ENCODE results near the gene DCTPP1. TPM values are rescaled to one million over a fixed set of nuclear protein-coding genes. Genes with fewer than 3 reads are reported as not detected.

The DCTPP1 gene
- total and polyA plus RNA-seq, 4 donors: 13.2 to 50.9 (median 27.0) TPM

- Histone ChIP-seq H3K27me3 (ENCODE audit: control insufficient read depth in 3 of 3, insufficient read depth in 3 of 3, low read length in 2 of 3) (no peaks in the 10 kb centered on the region), H3K9ac (ENCODE audit: insufficient read depth in 1 of 2, low read length in 2 of 2) (no peak overlapping the region), H3K4me3 (no peak overlapping the region), H3K9me3 (ENCODE audit: control insufficient read depth in 4 of 4, insufficient read depth in 3 of 4, low read length in 3 of 4) (no peaks in the 10 kb centered on the region), H3K4me1 (ENCODE audit: control insufficient read depth in 5 of 5, insufficient read depth in 5 of 5, low read length in 5 of 5) (peaks cover 0 to 12% (median 3%) of the 10 kb centered on the region in 5 donors), H3K27ac (ENCODE audit: low read depth in 1 of 2, low read length in 1 of 2) (no peak overlapping the region), H3K36me3 (ENCODE audit: control insufficient read depth in 4 of 4, insufficient read depth in 4 of 4, low read length in 4 of 4) (no peaks in the 10 kb centered on the region)
- DNase-seq: peak in 2 of 3 donors; percentile 53 to 76
- TF ChIP-seq, protein P1, sequence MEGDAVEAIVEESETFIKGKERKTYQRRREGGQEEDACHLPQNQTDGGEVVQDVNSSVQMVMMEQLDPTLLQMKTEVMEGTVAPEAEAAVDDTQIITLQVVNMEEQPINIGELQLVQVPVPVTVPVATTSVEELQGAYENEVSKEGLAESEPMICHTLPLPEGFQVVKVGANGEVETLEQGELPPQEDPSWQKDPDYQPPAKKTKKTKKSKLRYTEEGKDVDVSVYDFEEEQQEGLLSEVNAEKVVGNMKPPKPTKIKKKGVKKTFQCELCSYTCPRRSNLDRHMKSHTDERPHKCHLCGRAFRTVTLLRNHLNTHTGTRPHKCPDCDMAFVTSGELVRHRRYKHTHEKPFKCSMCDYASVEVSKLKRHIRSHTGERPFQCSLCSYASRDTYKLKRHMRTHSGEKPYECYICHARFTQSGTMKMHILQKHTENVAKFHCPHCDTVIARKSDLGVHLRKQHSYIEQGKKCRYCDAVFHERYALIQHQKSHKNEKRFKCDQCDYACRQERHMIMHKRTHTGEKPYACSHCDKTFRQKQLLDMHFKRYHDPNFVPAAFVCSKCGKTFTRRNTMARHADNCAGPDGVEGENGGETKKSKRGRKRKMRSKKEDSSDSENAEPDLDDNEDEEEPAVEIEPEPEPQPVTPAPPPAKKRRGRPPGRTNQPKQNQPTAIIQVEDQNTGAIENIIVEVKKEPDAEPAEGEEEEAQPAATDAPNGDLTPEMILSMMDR (IDR thresholded peaks at IDR 0.05; ENCODE audit: control extremely low read depth, extremely low read depth): no peak
- WGBS, 2 donors: 52 to 54% methylated on average over 2 of the region's 2 CpGs
- ATAC-seq (ENCODE audit: insufficient read depth, low FRiP score): no peak
Observed at GRCh38 chr16:30383521-30383920, 46.3 kb downstream of the DCTPP1 start.

GRCh38 chr16:30382111-30382881, 47.5 kb downstream of the DCTPP1 start, which contains the start of gene SEPTIN1:
Gene SEPTIN1 (minus strand): TSS chr16:30382561. CDS start chr16:30382542, 19 bp downstream.
- H3K9me3 ChIP-seq (ENCODE audit: control insufficient read depth in 4 of 4, insufficient read depth in 3 of 4, low read length in 3 of 4): no peaks in the 10 kb centered on the region
- ATAC-seq (ENCODE audit: insufficient read depth, low FRiP score) (no peak), DNase-seq (no peak)
- H3K36me3 ChIP-seq (ENCODE audit: control insufficient read depth in 4 of 4, insufficient read depth in 4 of 4, low read length in 4 of 4): no peaks in the 10 kb centered on the region
- H3K4me3 ChIP-seq: no peak within 1 kb of the TSS
- no peaks in the 10 kb centered on the region for H3K27me3 ChIP-seq (ENCODE audit: control insufficient read depth in 3 of 3, insufficient read depth in 3 of 3, low read length in 2 of 3)
- H3K9ac ChIP-seq (ENCODE audit: insufficient read depth in 1 of 2, low read length in 2 of 2): no peak within 1 kb of the TSS
- TF ChIP-seq, protein P1 (IDR thresholded peaks at IDR 0.05; ENCODE audit: control extremely low read depth, extremely low read depth): no peak
- H3K4me1 ChIP-seq (ENCODE audit: control insufficient read depth in 5 of 5, insufficient read depth in 5 of 5, low read length in 5 of 5): peaks cover 0 to 12% (median 3%) of the 10 kb centered on the region in 5 donors
- 31 to 46% methylated on average over 12 of the region's 12 CpGs for WGBS, 2 donors
- peak within 1 kb of the TSS in 1 of 2 donors; percentile 21 for H3K27ac ChIP-seq (ENCODE audit: low read depth in 1 of 2, low read length in 1 of 2)

DNA sequence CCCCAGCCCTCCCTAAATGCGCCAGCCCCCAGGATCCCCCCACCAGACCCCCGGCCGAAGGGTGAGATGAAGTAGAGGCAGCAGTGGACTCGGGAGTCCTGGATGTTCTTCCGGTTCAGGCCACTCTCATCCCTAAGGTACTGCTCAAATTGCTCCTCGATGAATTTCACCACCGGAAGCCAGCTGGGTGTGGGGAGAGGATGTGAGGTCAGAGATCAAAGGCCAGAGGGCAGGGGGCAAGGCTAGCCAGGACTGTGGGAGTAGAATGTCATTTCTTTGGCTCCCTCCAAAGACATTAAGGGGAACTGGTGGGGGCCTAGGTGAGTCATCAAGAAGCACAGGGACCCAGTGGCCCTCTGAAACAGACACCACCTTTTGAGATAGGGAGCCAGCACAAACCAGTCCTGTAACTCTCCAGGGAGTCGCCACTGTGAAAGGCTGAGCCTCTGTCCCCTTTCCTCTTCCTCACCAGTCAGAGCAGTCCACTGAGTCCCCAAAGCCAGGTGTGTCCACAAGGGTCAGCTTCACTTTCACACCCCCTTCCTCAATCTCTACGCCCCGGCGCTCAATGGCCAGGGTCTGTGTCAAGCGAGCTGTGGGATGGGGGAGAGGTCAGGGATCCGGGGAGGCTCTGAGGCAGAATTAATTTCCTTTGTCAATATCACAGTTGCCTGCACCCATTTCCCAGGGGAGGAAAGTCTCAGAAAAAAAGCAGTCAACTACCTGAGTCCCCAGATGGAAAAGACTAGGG, 48.4 kb downstream of the DCTPP1 start:
- H3K27ac ChIP-seq (ENCODE audit: low read depth in 1 of 2, low read length in 1 of 2): peak overlapping the region in 1 of 2 donors; percentile 21
- no peak overlapping the region for H3K4me3 ChIP-seq
- DNase-seq (no peak), ATAC-seq (ENCODE audit: insufficient read depth, low FRiP score) (no peak)
- TF ChIP-seq, protein P1 (IDR thresholded peaks at IDR 0.05; ENCODE audit: control extremely low read depth, extremely low read depth): no peak
- no peaks in the 10 kb centered on the region for H3K27me3 ChIP-seq (ENCODE audit: control insufficient read depth in 3 of 3, insufficient read depth in 3 of 3, low read length in 2 of 3)
- no peaks in the 10 kb centered on the region for H3K9me3 ChIP-seq (ENCODE audit: control insufficient read depth in 4 of 4, insufficient read depth in 3 of 4, low read length in 3 of 4)
- peaks cover 0 to 12% (median 5%) of the 10 kb centered on the region in 5 donors for H3K4me1 ChIP-seq (ENCODE audit: control insufficient read depth in 5 of 5, insufficient read depth in 5 of 5, low read length in 5 of 5)
- 74 to 88% methylated on average over 13 of the region's 13 CpGs for WGBS, 2 donors
- H3K36me3 ChIP-seq (ENCODE audit: control insufficient read depth in 4 of 4, insufficient read depth in 4 of 4, low read length in 4 of 4): no peaks in the 10 kb centered on the region
- no peak overlapping the region for H3K9ac ChIP-seq (ENCODE audit: insufficient read depth in 1 of 2, low read length in 2 of 2)
